SK-N-MC (cell line): Measurements from ENCODE around the gene C1orf74.

Experiments
- EZH2 ChIP-seq: fragments of 200-600 bp; sonication (generic); IDR thresholded peaks from one replicate; pipeline ENCODE4 v1.6.1; 2017; ENCODE audit warnings: antibody characterized with exemption
- FOXP2 ChIP-seq: optimal IDR thresholded peaks from 2 replicates; pipeline ENCODE3; 2011; ENCODE audit warnings: mild to moderate bottlenecking, moderate library complexity; ENCODE audit not compliant: insufficient read depth; ENCODE audit errors: extremely low read length, control extremely low read depth
- POLR2AphosphoS5 ChIP-seq: IDR thresholded peaks from 2 replicates; pipeline ENCODE4 v1.6.1; 2012; ENCODE audit warnings: mild to moderate bottlenecking, low read depth, low read length, borderline replicate concordance

DNA sequence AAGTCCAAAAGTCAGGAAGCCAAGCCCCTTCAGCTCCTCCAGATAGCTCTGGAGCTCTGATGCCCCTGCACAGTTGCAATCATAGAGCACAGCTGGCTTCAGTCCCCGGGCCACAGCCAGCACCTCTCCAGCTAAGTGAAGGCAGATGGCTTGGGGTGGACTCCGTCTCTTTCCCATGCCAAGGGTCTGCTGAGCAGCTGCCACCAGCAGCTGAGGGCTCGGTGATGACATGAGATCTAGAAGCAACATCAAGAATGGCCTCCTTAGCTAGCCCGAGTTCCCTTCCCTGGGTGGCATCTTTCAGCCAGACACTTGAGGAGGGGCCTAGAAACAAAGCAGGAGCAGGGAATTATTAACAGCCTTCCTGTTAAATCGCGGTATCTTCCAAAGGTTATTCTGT lies 973 bp downstream of the C1orf74 start:
- TF ChIP-seq EZH2 (no peak), POLR2AphosphoS5 (no peak), FOXP2 (no peak)
